Renal pelvis (tissue), 4 donors: Measurements from ENCODE around the gene CTAGE1. TPM values are rescaled to one million over a fixed set of nuclear protein-coding genes. Genes with fewer than 3 reads are reported as not detected.

Experiments
- DNase-seq: peaks from one replicate; pipeline ENCODE4 v3.0.0-alpha.2; 2013
- polyA plus RNA-seq, 3 donors: library from polyadenylated mRNA; unstranded; fragments of 120-200 nt; gene quantifications; one replicate each; pipeline ENCODE4 v1.2.1, GENCODE V29; 2013; ENCODE audit not compliant: insufficient read length in 3 of 3

CTAGE1 gene
- polyA plus RNA-seq, 3 donors: 0.03 TPM; not detected in 2

DNA sequence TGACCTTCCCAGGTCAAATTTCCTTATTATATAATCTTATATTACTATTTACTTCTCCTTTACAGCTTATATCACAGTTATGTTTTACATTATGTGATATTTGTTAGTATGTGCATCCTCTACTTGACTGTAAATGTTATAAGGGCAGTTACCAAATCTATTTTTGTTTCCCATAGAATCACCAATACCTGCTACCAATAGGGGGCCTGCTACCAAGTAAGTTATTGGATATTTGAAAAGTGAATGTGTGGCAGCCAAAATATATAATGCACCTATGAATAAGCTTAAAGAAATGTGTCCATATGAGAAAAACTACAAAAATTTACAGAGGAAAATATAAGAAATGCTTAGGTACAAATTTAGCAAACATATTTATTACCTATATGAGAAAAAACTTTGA, 23.9 kb upstream of the CTAGE1 start:
- DNase-seq: no peak

DNA sequence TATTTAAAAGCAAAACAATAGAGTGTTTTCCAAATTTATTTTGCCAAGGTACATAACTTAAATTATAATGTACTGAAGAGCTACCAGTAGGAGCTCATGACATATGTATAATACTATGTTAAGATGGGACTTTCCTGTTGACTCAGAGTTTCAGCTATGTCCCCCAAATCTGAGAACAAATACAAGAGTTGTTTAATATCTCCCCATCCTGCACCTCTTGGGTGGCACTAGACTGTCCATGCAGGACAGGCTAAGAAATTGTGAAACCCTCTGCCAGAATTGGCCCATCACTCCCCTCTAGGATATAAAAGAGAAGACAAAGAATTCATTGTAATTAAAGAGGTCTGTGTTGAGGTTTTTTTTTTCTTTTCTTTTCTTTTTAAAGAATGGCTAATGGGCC, 21.7 kb upstream of the CTAGE1 start:
- DNase-seq: no peak

DNA sequence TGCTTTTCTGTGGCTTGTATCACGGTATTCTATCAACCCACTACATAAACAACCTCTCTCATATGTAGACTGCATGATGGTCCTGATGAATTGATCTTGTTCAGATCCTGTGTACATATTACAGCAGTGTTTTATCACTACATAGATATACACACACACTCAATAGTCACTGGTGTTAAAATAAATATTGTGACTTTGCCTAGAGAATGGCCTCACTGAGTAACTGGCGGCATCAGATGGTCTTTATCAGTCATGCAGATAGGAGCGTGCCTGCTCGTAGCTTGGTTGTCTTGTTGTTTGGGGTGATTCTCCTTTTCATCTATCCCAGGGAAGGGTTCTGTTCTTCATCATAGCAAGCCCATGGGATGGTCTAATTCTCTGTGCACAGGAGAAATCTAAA, 18.4 kb upstream of the CTAGE1 start:
- DNase-seq: no peak

GRCh38 chr18:22434973-22435608, 17.4 kb upstream of the CTAGE1 start:
- no peak for DNase-seq

- DNase-seq: no peak
Measured at GRCh38 chr18:22433956-22434355, 16.2 kb upstream of the CTAGE1 start.

- no peak for DNase-seq
Measured at GRCh38 chr18:22432657-22433137, 15.0 kb upstream of the CTAGE1 start.

DNA sequence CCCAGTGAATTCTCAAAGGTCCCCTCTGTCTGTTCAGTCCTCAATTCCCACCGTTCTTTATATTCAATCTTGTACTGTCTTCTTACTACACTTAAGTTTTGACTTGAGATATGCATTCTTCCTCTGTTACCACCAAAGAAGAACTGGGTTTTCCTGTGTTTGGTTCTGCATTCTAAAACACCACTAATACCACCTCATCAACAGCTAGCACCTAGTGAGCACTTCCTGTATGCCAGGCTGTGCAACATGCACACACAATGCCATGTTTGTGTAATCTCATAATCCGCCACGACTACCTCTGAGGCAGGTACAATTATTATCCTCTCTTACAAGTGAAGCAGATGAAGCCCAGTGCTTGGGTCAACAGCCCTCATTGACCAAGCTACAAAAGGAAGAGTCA, 11.8 kb upstream of the CTAGE1 start:
- no peak for DNase-seq

DNA sequence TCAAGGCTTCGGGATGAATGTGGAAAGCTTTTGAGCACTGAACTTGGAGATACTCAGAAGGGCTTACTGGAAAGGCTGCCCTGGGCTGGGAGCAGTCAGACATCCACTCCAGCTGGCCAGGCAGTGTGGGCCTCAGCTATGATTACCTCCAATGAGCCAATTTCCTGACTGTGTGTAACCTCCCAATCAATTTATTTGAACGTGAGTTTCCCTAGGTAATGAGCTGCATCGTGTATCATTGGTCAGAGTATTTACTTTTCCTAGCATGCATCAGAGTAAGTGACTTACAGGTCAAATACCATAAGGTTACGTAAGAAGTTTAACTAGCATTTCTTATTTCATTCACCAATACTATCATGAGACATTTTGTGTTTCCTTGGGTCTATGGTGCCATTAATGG, 11.0 kb upstream of the CTAGE1 start:
- no peak for DNase-seq

DNA sequence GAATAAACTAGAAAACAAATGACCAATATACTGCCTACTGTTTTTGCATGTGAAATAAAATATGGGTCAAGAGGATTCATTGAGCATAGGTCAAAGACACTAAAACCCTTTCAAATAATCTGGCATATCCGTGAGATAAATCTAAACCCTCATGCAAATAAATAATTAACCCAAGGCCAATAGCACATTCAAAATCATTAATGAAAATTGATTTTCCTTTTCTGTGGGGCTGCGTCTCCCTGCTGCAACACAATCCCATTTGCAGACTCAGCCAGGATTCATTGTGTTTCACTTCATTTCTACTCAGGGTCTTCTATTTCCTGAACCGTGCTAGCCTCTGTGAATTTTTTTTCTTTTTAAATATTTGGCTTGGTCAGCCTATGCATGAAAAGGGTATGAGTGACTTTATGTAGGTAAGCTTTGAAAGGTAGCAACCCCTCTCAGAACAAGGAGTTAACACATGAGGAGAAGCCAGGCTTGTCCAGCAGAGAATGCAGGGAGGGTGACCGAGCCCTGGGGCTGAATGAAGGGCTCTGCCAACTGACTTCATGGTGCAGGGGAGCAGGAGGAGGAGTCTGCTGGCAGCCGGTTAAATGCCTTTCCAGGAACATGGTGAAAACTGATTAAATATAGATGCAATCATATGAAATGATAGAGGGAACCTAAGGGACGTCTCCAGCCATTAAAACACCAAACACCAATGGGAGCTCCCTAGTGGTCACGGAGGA, 10.3 kb upstream of the CTAGE1 start:
- no peak for DNase-seq

GRCh38 chr18:22424565-22424963, 6.8 kb upstream of the CTAGE1 start:
- DNase-seq: no peak

GRCh38 chr18:22423878-22424564, 6.3 kb upstream of the CTAGE1 start:
- DNase-seq: no peak

- no peak for DNase-seq
Measured at GRCh38 chr18:22422909-22423548, 5.3 kb upstream of the CTAGE1 start.

DNA sequence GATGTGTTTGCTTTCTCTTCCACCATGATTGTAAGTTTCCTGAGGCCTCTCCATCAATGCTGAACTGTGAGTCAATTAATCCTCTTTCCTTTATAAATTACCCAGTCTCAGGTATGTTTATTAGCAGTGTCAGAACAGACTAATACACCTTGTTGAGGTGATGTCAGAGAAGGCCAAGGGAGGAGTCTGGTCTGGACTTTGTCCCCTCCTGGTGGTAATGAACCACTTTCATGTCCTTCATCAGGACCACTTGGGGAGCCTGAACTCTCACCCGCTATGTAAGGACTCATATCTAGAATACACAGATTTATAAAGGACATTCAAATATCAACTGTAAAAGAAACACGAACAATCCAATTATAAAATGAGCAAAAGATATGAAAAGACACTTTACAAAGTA, 2.9 kb upstream of the CTAGE1 start:
- no peak for DNase-seq

- DNase-seq: no peak
Measured at GRCh38 chr18:22412176-22412911, 5.4 kb downstream of the CTAGE1 start.

DNA sequence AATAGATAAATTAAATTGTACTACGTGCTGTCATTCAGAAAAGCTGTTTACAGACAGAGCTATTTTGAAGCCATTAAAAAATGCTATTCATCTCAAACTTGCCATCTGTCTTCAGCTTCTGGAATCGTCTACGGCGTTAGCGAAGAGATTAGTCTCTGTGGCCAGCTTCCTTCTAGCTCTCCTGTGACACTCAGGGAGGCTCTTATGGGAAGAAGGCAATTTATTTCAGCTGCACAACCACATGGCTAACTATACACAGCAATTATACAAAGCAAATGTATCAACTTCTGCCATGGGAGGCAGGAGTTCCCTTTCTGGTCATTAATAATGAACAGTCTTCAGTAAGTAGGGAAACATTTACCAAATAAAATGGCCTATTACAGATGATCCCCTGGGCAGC, 6.3 kb downstream of the CTAGE1 start:
- DNase-seq: no peak

GRCh38 chr18:22410126-22410525, 7.6 kb downstream of the CTAGE1 start:
- no peak for DNase-seq

GRCh38 chr18:22409445-22409844, 8.3 kb downstream of the CTAGE1 start:
- DNase-seq: no peak

GRCh38 chr18:22408059-22408458, 9.7 kb downstream of the CTAGE1 start:
- no peak for DNase-seq

DNA sequence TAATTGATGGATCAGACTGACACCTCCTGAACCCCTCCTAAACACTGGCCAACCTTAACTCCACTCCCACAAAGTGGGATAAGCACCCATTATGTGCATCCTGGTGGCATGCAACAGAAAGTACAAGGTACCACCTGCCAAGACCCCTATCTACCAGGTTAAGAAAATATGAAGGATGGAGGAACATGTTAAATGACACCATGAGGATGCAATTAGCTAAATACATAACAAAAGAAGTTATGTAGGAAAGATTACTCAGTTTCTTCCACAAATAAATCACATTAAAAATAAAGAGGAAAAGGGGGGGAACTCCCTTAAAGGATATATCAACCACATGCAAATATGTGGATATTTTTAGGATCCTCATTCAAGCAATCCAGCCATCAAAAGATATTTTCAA, 12.6 kb downstream of the CTAGE1 start:
- DNase-seq: no peak

DNA sequence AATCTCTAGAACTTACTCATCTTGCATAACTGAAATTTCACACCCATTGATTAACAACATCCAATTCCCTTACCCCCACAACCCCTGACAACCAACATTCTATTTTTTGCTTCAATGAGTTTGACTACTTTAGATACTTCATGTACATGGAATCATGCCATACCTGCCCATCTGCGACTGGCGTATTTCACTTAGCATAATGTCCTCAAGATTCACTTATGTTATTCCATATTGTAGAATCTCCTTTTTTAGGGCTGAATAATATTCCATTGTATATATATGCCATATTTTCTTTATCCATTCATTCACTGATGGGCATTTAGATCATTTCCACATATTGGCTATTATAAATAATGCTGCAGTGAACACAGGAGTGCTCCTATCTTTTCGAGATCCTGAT, 13.8 kb downstream of the CTAGE1 start:
- DNase-seq: no peak

DNA sequence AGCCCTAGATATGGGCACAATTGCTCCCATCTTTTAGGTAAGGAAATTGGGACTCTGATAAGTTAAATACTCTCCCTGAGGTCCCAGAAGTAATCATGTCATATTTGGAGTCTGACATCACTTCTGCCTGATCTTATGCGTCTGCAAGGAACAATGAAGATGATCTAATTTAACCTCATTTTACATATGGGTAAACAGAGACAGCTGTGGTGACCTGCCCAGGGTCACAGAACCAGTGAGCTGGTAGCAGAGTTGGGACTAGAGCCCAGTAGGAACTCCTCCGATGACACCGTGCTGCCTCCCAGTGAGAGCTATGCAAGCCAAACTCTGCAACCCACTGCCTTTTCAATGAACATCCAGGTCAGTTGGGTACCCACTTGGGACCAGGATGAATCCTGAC, 17.8 kb downstream of the CTAGE1 start:
- DNase-seq: no peak

DNA sequence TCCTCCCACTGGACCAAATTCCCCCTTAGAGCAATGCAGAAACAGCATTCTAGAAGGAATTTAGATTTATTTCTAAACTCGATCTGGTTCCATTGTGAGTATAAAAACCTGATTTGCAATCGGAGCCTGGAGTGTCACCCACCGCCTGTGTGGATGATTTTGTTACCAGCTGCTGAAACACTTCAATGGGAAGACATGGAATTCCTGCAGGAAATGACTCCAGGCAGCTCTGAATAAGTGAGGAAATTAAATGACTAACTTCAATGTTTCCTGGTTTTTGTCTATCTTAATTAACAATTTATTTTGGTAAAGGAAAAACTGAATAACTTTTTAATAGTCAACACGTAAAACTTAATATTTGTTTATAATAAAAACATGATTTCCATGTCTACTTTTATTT, 19.3 kb downstream of the CTAGE1 start:
- DNase-seq: no peak
